GM18868 (cell line): ENCODE data around the gene DLGAP4.

Source experiments
- ATAC-seq: cut with Tn5 transposase; IDR thresholded peaks from one replicate; pipeline ENCODE4 v1.9.1; 2021; ENCODE audit warnings: mild to moderate bottlenecking, moderate library complexity; ENCODE audit not compliant: unreplicated experiment

Gene DLGAP4

GRCh38 chr20:36574366-36575135 is 268.4 kb downstream of the DLGAP4 start:
- ATAC-seq = no peak

GRCh38 chr20:36576081-36576445 is 269.9 kb downstream of the DLGAP4 start:
- no peak for ATAC-seq
